ENCODE measurements around the gene NSMCE1. TPM values are rescaled to one million over a fixed set of nuclear protein-coding genes. Genes with fewer than 3 reads are reported as not detected.
A peak's percentile ranks its signal among the peaks of the same experiment; 100 is the strongest.
"Not testable (repeated sequence)": the region's sequence is repeated elsewhere in the genome, so short reads cannot be mapped to it uniquely, and the experiment has no call there.

Gene NSMCE1
- polyA plus RNA-seq, 3 donors: 51.5 to 56.3 (median 53.4) TPM

- WGBS, 3 donors: 36 to 96% (median 90%) methylated on average over 19 of the region's 19 CpGs
- H3K27ac ChIP-seq (ENCODE audit: low read depth, low read length): no peak overlapping the region
Measured at GRCh38 chr16:27214084-27214961, 54.2 kb downstream of the NSMCE1 start.

- 82 to 93% (median 92%) methylated on average over 10 of the region's 10 CpGs for WGBS, 3 donors
Measured at GRCh38 chr16:27211026-27211425, 57.5 kb downstream of the NSMCE1 start.

GRCh38 chr16:27210174-27210573, 58.4 kb downstream of the NSMCE1 start:
- 92 to 96% (median 95%) methylated on average over 17 of the region's 17 CpGs for WGBS, 3 donors
- no peak overlapping the region for H3K27ac ChIP-seq (ENCODE audit: low read depth, low read length)

More at GRCh38 chr16:27211026-27211425, 57.5 kb downstream of the NSMCE1 start:
- H3K27ac ChIP-seq (ENCODE audit: low read depth, low read length): no peak overlapping the region

GRCh38 chr16:27209591-27209990, 59.0 kb downstream of the NSMCE1 start:
- no peak overlapping the region for H3K27ac ChIP-seq (ENCODE audit: low read depth, low read length)
- WGBS, 3 donors: 62 to 94% (median 93%) methylated on average over 8 of the region's 8 CpGs

GRCh38 chr16:27208796-27209195, 59.8 kb downstream of the NSMCE1 start:
- WGBS, 3 donors: 49 to 95% (median 93%) methylated on average over 3 of the region's 3 CpGs
- H3K27ac ChIP-seq (ENCODE audit: low read depth, low read length): no peak overlapping the region

- WGBS, 3 donors: 55 to 97% (median 95%) methylated on average over 8 of the region's 8 CpGs
- H3K27ac ChIP-seq (ENCODE audit: low read depth, low read length): no peak overlapping the region
Measured at GRCh38 chr16:27208081-27208680, 60.4 kb downstream of the NSMCE1 start.

GRCh38 chr16:27207121-27207520, 61.5 kb downstream of the NSMCE1 start:
- H3K27ac ChIP-seq (ENCODE audit: low read depth, low read length): not testable (repeated sequence)
- WGBS, 3 donors: 95 to 98% (median 95%) methylated on average over 10 of the region's 10 CpGs

- no peak overlapping the region for H3K27ac ChIP-seq (ENCODE audit: low read depth, low read length)
- 72 to 95% (median 92%) methylated on average over 10 of the region's 10 CpGs for WGBS, 3 donors
Measured at GRCh38 chr16:27205423-27206065, 63.0 kb downstream of the NSMCE1 start.

- H3K27ac ChIP-seq (ENCODE audit: low read depth, low read length): peak overlapping the region; percentile 90
- 41 to 55% (median 52%) methylated on average over 14 of the region's 14 CpGs for WGBS, 3 donors
Measured at GRCh38 chr16:27204312-27204915, 64.2 kb downstream of the NSMCE1 start.

- WGBS, 3 donors: 0% methylated on average over 69 to 70 of the region's 70 CpGs
- H3K27ac ChIP-seq (ENCODE audit: low read depth, low read length): peak within 1 kb of the TSS; percentile 90
Measured at GRCh38 chr16:27203507-27204311, 64.9 kb downstream of the NSMCE1 start, which contains the start of gene KDM8. Gene KDM8 (plus strand): TSS chr16:27203526. CDS start chr16:27210124, 6,598 bp downstream.

- 22 to 25% (median 24%) methylated on average over 19 of the region's 19 CpGs for WGBS, 3 donors
- H3K27ac ChIP-seq (ENCODE audit: low read depth, low read length): no peak overlapping the region
Measured at GRCh38 chr16:27202923-27203506, 65.6 kb downstream of the NSMCE1 start.

- WGBS, 3 donors: 86 to 96% (median 91%) methylated on average over 3 of the region's 3 CpGs
- not testable (repeated sequence) for H3K27ac ChIP-seq (ENCODE audit: low read depth, low read length)
Measured at GRCh38 chr16:27200914-27201313, 67.7 kb downstream of the NSMCE1 start.

GRCh38 chr16:27199736-27200135, 68.8 kb downstream of the NSMCE1 start:
- 33 to 53% (median 39%) methylated on average over 1 of the region's 1 CpG for WGBS, 3 donors
- no peak overlapping the region for H3K27ac ChIP-seq (ENCODE audit: low read depth, low read length)

- no peak overlapping the region for H3K27ac ChIP-seq (ENCODE audit: low read depth, low read length)
- 64 to 83% (median 78%) methylated on average over 3 of the region's 3 CpGs for WGBS, 3 donors
Measured at GRCh38 chr16:27199235-27199586, 69.4 kb downstream of the NSMCE1 start.

- H3K27ac ChIP-seq (ENCODE audit: low read depth, low read length): no peak overlapping the region
- WGBS, 3 donors: 89 to 90% (median 90%) methylated on average over 12 of the region's 12 CpGs
Measured at GRCh38 chr16:27198451-27199234, 69.9 kb downstream of the NSMCE1 start.

GRCh38 chr16:27197004-27197403, 71.6 kb downstream of the NSMCE1 start:
- H3K27ac ChIP-seq (ENCODE audit: low read depth, low read length): no peak overlapping the region
- WGBS, 3 donors: 70 to 81% (median 78%) methylated on average over 4 of the region's 4 CpGs

Data from adipose tissue (tissue), 3 donors.